Panc1 (cell line): ENCODE results near the gene CD300A. TPM values are rescaled to one million over a fixed set of nuclear protein-coding genes. Genes with fewer than 3 reads are reported as not detected.

Source experiments
- ATAC-seq: fragments of 200-7000 bp; cut with Tn5 transposase; 2 replicates; pipeline ENCODE4 v1.9.1; 2020; ENCODE audit warnings: mild to moderate bottlenecking, moderate library complexity
- BruUV-seq: library from RNA; stranded (reverse); fragments of 400-500 nt; replicated peaks from 2 replicates; lab custom pipeline; 2021; lab: Mats Ljungman, UMichigan
- CTCF ChIA-PET: fragments of 300-600 bp; sonication (Branson Sonifier 250); formaldehyde crosslinking; loops from one replicate; lab custom pipeline; 2022; ENCODE audit warnings: antibody characterized with exemption; lab: Charles Lee
- POLR2A ChIA-PET: fragments of 300-600 bp; sonication (Branson Sonifier 250); formaldehyde crosslinking; loops from one replicate; lab custom pipeline; 2022; ENCODE audit warnings: antibody characterized with exemption; lab: Charles Lee
- DNase-seq: peaks from one replicate; pipeline ENCODE4 v3.0.0-alpha.2; 2010; ENCODE audit warnings: low read depth, low spot score
- H3K27ac ChIP-seq: 2 replicates; pipeline ENCODE4 v1.5.1; 2011; ENCODE audit warnings: mild to moderate bottlenecking, low read length, inconsistent platforms
- H3K27me3 ChIP-seq: fragments of 200-500 bp; sonication (Bioruptor generic); 2 replicates; pipeline ENCODE4 v1.6.0; 2014; ENCODE audit warnings: low read length, inconsistent platforms; ENCODE audit not compliant: control insufficient read depth, insufficient read depth
- H3K36me3 ChIP-seq: fragments of 200-500 bp; sonication (Bioruptor generic); 2 replicates; pipeline ENCODE4 v1.5.1; 2014; ENCODE audit warnings: inconsistent platforms, mild to moderate bottlenecking, low read length, moderate library complexity; ENCODE audit not compliant: control insufficient read depth, insufficient read depth
- H3K4me1 ChIP-seq: 2 replicates; pipeline ENCODE4 v1.5.1; 2011; ENCODE audit warnings: inconsistent platforms, mild to moderate bottlenecking, low read length, moderate library complexity; ENCODE audit not compliant: control insufficient read depth, insufficient read depth
- H3K4me3 ChIP-seq, 2 experiments: 2 replicates each; pipeline ENCODE4 v1.5.1; 2011 to 2012; ENCODE audit warnings: low read depth in 2 of 2, low read length in 2 of 2, mild to moderate bottlenecking in 2 of 2, inconsistent platforms in 1 of 2, moderate library complexity in 1 of 2
- H3K9me3 ChIP-seq: fragments of 200-500 bp; sonication (Bioruptor generic); 2 replicates; pipeline ENCODE4 v1.5.1; 2014; ENCODE audit warnings: low read depth, mild to moderate bottlenecking, inconsistent platforms, low read length, moderate library complexity; ENCODE audit not compliant: control insufficient read depth, insufficient read depth
- CTCF ChIP-seq: fragments of 450-650 bp; IDR thresholded peaks from 2 replicates; pipeline ENCODE4 v1.5.1; 2017; ENCODE audit warnings: mild to moderate bottlenecking
- POLR2AphosphoS5 ChIP-seq: IDR thresholded peaks from 2 replicates; pipeline ENCODE4 v1.6.1; 2012; ENCODE audit warnings: mild to moderate bottlenecking, low read depth, low read length, moderate library complexity
- REST ChIP-seq, 2 experiments: IDR thresholded peaks; 2 replicates each; pipeline ENCODE4 v1.6.1; 2011 to 2012; ENCODE audit warnings: low read depth in 2 of 2, control low read depth in 1 of 2, low read length in 1 of 2, mild to moderate bottlenecking in 1 of 2, moderate library complexity in 1 of 2; ENCODE audit not compliant: insufficient read depth in 1 of 2
- SIN3A ChIP-seq: IDR thresholded peaks from 2 replicates; pipeline ENCODE4 v1.6.1; 2012; ENCODE audit warnings: low read depth, mild to moderate bottlenecking, low read length, moderate library complexity, borderline replicate concordance; ENCODE audit not compliant: insufficient read depth
- TCF7L2 ChIP-seq: IDR thresholded peaks from 2 replicates; pipeline ENCODE4 v1.6.1; 2011; ENCODE audit warnings: mild to moderate bottlenecking, low read depth, low read length, inconsistent platforms
- in situ Hi-C: cut with HindIII; loops from 2 replicates; pipeline ENCODE4 v1.10.0; 2016; ENCODE audit warnings: low sequenced_read_pairs, low pct_unique_long_range_greater_than_20kb
- intact Hi-C: fragments of 100-400 bp; cut with micrococcal nuclease; formaldehyde crosslinking; loops from one replicate; pipeline ENCODE4 v1.10.0; 2022; ENCODE audit not compliant: unreplicated experiment
- total RNA-seq: library from RNA; stranded (reverse); gene quantifications from one replicate; pipeline ENCODE4 v1.2.1, GENCODE V29; 2021; ENCODE audit not compliant: unreplicated experiment

CD300A gene
- total RNA-seq, 1 experiment from 2014 or later: 0.21 TPM

GRCh38 chr17:74419928-74420411, 46.5 kb upstream of the CD300A start:
- ChIA-PET CTCF (no interaction called here), POLR2A (no interaction called here)
- ATAC-seq (no peak), DNase-seq (no peak)
- Histone ChIP-seq H3K4me1 (no peaks in the 10 kb centered on the region), H3K36me3 (no peaks in the 10 kb centered on the region), H3K27ac (no peak overlapping the region), H3K9me3 (no peaks in the 10 kb centered on the region), H3K4me3 (no peak overlapping the region), H3K27me3 (no peaks in the 10 kb centered on the region)
- TF ChIP-seq TCF7L2 (no peak), REST (IDR thresholded peaks at IDR 0.05; ENCODE audit: insufficient read depth in 1 of 2, low read depth in 2 of 2, low read length in 1 of 2) (no peak), SIN3A (no peak), POLR2AphosphoS5 (no peak), CTCF (no peak)
- intact Hi-C loops: no loop called here
- in situ Hi-C loops: no loop called here
- no TSS peak for BruUV-seq

GRCh38 chr17:74424117-74424516, 42.3 kb upstream of the CD300A start:
- no peak overlapping the region for H3K4me3 ChIP-seq
- H3K4me1 ChIP-seq: peaks cover 26% of the 10 kb centered on the region
- no peak for TF ChIP-seq SIN3A
- no peak for TF ChIP-seq CTCF
- intact Hi-C loops (no loop called here), in situ Hi-C loops (no loop called here)
- ATAC-seq: no peak
- H3K9me3 ChIP-seq: no peaks in the 10 kb centered on the region
- no TSS peak for BruUV-seq
- DNase-seq: no peak
- ChIA-PET POLR2A (no interaction called here), CTCF (interaction anchor here (0.5 to 0.6 kb wide), 2 partner anchors 67 to 74 kb away, joined by 6 to 7 read pairs; no protein-coding TSS in a partner anchor)
- H3K27me3 ChIP-seq: no peaks in the 10 kb centered on the region
- no peak overlapping the region for H3K27ac ChIP-seq
- no peaks in the 10 kb centered on the region for H3K36me3 ChIP-seq
